NB4 (cell line): ENCODE data around the gene DPH6.

Experiments used
- DNase-seq: peaks from one replicate; pipeline ENCODE4 v3.0.0; 2010; ENCODE audit warnings: low read depth
- H3K4me3 ChIP-seq: one replicate; pipeline ENCODE4 v1.5.1; 2011; ENCODE audit warnings: mild to moderate bottlenecking, low read depth, low read length, moderate library complexity
- CTCF ChIP-seq: IDR thresholded peaks from one replicate; pipeline ENCODE4 v1.5.1; 2012; ENCODE audit warnings: low read depth, low read length
- MAX ChIP-seq: IDR thresholded peaks from 2 replicates; pipeline ENCODE4 v1.6.1; 2011; ENCODE audit warnings: low read depth, low read length
- MYC ChIP-seq: IDR thresholded peaks from 2 replicates; pipeline ENCODE4 v1.6.1; 2011; ENCODE audit warnings: low read depth, low read length
- POLR2A ChIP-seq: IDR thresholded peaks from 2 replicates; pipeline ENCODE4 v1.6.1; 2011; ENCODE audit warnings: mild to moderate bottlenecking; ENCODE audit not compliant: insufficient read length; ENCODE audit errors: extremely low read depth

The DPH6 gene

GRCh38 chr15:35548435-35548834, 2.5 kb upstream of the DPH6 start:
- no peak for DNase-seq
- no peak for TF ChIP-seq MAX
- TF ChIP-seq CTCF = no peak
- no peak for TF ChIP-seq POLR2A
- no peak for TF ChIP-seq MYC
- no peak overlapping the region for H3K4me3 ChIP-seq

GRCh38 chr15:35547775-35548364, 1.9 kb upstream of the DPH6 start:
- TF ChIP-seq POLR2A = no peak
- no peak for TF ChIP-seq CTCF
- no peak for TF ChIP-seq MYC
- no peak for TF ChIP-seq MAX
- peak; percentile 1 for DNase-seq
- H3K4me3 ChIP-seq = no peak overlapping the region

GRCh38 chr15:35546511-35547381, 781 bp upstream of the DPH6 start:
- peak overlapping the region; percentile 75 for H3K4me3 ChIP-seq
- no peak for TF ChIP-seq MAX
- TF ChIP-seq MYC = no peak
- no peak for TF ChIP-seq POLR2A
- no peak for TF ChIP-seq CTCF
- peak; percentile 77 for DNase-seq

GRCh38 chr15:35545316-35545823, 595 bp downstream of the DPH6 start:
- DNase-seq = peak; percentile 67
- TF ChIP-seq CTCF (no peak), MAX (no peak), MYC (no peak), POLR2A (no peak)
- peak overlapping the region; percentile 75 for H3K4me3 ChIP-seq

- no peak overlapping the region for H3K4me3 ChIP-seq
- TF ChIP-seq MAX (no peak), CTCF (no peak), POLR2A (no peak), MYC (no peak)
- DNase-seq = no peak
These were observed 5.1 kb downstream of the DPH6 start for GRCh38 chr15:35540885-35541284.
